OCI-M2 (cell line): ENCODE data around the gene ATG7.
"Not testable (repeated sequence)": the region's sequence is repeated elsewhere in the genome, so short reads cannot be mapped to it uniquely, and the experiment has no call there.

ENCODE experiments used
- DNase-seq: peaks from one replicate; lab custom pipeline; 2025; ENCODE audit not compliant: unreplicated experiment; lab: John Stamatoyannopoulos, UW

Gene ATG7

DNA sequence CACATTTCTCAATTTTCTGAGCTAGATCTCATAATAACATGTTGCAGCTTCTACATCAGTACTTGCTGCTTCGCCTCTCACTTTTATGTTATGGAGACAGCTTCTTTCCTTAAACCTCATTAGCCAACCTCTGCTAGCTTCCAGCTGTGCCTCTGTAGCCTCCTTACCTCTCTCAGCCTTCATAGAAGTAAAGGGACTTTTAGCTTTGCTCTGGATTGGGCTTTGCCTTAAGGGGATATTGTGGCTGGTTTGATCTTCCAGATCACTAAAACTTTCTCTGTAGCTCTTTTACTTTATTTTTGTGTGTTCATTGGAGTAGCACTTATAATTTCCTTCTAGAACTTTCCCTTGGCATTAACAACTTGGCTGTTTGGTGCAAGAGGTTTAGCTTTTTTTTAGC lies 150.1 kb downstream of the ATG7 start:
- no peak for DNase-seq

DNA sequence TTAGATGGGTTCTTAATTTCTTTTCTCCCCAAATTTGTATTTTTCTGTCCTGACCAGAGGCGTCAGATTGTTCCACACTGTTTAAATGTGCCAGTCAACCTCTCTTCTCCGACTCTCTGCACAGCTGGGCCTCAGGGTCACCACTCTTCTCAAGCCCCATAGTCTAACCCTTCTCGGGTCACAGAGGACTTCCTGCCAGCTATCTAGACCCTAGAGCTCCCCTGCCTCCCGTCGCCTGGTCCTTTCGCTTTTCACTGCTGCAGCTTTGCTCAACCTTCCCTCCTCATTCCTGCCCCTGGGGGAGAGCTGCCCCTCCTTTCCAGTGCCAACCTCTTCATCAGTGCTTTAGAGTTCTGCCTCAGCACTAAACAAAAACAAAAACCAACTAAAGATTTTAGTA lies 151.7 kb downstream of the ATG7 start:
- DNase-seq = no peak

DNA sequence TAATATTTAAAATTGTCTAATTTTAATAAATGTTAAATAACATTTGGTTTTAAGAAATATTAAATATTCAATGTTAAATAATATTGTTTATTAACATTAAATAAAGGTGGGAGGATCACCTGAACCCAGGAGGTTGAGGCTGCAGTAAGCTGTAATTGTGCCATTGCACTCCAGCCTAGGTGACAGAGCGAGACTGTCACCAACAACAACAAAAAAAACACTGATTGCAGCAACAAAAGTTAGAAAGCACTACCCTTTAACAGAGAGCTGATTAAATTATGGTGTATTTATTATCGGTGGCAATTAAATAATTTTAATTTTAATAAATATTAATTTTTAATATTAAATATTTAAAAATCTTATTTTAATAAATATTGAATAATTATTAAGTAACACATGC lies 152.1 kb downstream of the ATG7 start:
- no peak for DNase-seq

DNA sequence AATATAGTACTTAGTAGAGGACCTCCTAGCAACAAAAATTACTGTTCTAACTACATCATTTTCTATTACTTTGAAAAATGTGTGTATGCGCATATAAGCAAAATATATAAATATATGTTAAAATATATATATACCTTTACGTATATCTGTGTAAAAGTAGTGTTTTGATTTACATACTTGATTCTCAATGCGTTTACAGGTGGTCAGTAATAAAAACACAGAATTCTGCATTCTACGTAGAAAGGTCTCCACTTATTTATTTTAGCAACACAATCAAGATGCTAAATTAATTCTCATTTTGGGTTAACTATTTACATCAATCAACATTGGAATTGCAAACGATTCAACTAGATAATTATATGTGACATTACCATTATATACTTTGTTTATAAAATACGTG lies 158.0 kb downstream of the ATG7 start:
- no peak for DNase-seq

DNA sequence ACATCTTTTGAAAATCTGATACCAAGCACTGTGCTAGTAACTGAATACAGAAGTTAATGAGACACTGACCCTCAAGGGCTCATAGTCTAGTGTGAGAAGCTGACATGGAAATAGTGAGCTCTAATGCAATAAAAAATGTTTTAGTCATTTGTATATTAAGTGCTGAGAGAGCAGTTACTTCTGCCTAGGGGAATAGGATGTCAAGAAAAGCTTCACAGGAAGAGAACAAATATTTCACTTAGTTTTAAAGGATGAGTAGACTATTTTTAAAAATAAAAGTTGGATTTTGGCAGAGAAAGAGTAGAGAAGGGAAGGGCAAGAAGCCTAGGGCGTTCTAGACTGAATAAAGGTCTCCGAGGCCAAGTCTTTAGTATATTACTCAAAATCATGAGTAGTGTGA lies 158.4 kb downstream of the ATG7 start:
- DNase-seq = no peak

DNA sequence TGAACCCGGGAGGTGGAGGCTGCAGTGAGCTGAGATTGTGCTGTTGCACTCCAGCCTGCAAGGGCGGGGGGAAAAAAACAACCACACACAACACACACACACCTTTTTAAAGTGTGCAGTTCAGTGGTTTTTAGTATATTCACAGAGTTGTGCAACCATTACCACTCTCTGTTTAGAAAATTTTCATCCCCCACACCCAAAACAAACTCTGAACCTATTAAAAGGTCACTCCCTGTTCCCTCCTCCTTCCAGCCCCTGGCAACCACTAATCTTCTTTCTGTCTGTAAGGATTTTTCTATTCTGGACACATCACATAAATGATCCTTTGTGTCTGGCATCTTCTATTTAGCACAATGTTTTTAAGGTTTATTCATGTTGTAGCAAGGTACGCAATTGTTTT lies 159.1 kb downstream of the ATG7 start:
- DNase-seq = no peak

DNA sequence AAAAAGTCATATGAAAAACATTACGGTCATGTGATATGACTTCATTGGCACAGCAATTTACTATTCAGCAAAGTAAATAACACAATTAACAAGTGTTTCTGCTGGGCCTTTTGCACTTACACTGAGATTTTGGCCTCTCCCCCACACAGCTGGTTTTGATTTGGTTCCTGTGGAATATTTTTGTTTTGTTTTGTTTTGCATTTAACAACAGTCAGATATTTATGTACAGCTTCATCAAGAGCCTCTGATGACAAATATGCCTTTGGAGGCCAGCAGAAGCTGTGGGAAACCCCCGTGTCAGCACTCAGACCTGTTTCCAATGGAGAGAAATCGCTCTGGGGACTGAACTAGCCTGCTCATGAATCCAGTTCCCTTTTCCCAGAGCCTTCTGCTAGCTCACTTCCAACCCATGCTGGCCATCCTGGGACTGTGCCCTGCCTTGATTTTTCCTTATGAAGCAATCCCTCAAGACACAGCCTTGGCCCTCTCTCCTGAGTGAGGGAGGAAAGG lies 161.9 kb downstream of the ATG7 start:
- DNase-seq = no peak

DNA sequence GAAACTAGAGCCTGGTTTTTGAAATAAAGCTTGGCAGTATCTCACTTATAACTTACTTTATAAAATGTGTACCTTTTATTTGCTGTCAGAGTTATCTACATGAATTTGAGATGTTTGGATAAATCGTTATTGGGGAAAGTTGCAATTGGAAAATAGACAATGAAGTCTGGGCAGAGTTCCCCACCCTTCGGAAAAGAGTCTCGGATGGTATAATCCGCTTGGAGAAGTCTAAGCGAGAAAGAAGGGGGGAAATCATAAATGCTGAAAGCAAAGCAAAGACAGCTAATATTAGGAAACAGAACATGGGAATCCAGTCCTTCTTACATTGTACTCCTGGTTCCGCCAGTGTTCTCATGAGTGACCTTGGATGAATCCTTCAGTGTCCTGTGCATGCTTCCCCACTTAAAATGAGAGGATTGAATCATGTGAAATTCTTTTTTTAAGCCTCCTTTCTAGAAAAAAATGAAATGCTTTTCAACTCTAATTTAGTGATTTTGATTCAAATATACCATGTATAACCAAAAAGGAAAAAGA lies 162.4 kb downstream of the ATG7 start:
- DNase-seq = no peak

DNA sequence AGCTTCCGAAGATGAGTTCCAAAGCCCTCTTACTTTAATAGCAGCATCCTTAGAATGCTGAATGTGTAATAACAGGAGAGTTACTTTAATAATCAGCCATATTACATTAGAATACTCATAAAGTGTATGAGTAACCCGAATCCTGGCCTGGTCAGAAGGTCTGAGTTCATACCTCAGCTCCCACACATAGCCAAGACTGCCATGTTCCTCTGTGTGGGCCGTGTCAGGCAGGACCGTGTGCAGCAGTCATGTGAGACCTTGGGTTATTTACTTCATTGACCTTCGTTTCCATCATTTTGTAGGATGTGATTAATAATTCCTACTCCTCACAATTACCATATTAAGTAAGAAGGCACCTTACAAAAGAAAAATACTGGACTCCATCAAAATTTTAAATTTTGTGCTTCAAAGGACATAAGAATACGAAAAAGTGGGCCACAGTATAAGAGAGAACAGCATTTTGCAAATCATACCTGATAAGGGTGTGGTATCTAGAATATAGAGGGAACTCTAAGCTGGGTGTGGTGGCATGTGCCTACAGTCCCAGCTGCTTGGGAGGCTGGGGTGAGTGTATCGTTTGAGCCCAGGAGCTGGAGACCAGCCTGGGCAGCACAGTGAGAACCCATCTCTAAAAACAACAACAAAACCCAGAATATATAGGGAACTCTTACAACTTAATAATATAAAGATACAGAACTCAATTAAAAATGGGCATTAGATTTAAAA lies 163.4 kb downstream of the ATG7 start:
- no peak for DNase-seq

DNA sequence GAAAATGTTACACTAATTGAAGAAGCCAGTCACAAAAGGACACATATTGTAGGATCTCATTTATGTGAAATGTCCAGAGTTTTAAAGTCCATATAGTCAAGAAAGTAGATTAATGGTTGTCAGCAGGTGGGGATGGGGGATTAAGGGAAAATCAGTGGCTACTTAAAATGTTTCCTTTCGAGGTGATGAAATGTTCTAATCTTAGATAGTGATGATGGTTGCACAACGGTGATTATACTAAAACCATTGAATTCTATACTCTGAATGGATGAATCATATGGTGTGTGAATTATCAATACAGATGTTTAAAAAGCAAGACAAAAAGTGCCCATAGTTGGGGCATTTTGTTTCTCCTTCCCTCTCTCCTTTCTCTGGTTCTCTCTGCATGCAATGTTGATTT lies 164.6 kb downstream of the ATG7 start:
- DNase-seq = no peak

DNA sequence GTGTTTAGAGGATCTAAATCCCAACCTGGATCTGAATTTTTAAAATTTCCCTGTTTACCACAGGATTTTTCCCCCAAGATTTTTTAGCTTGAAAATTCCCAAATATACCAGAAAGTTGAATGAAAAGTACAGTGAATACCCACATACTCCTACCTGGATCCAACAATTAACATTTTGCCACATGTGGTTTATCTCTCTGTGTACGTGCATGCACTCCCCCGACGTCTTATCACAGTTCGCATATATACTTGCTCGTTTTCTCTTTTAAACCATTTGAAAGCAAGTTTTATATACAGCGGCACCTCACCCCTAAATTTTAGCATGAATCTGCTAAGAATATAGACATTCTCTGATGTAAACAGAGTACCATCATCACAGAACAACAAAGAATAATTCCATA lies 165.3 kb downstream of the ATG7 start:
- DNase-seq = no peak

DNA sequence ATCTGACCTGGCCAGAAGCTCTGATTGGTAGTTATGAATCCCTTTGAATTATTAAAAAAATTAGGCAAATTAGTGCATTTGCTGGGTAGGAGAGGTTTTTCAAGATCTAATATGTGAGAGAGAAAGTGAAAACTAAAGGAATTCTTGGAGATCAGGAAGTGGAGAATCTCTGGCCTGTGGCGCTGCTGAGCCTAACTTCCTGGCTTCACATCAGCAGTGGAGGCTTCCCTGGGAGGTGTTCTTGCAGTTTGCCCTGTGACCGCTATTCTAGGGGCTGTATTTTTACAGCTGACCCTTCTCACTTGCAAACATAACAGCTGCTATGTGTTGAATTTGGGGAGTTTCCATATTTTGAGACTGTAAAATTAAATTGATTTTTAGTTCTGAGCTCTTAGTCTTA lies 166.4 kb downstream of the ATG7 start:
- no peak for DNase-seq

DNA sequence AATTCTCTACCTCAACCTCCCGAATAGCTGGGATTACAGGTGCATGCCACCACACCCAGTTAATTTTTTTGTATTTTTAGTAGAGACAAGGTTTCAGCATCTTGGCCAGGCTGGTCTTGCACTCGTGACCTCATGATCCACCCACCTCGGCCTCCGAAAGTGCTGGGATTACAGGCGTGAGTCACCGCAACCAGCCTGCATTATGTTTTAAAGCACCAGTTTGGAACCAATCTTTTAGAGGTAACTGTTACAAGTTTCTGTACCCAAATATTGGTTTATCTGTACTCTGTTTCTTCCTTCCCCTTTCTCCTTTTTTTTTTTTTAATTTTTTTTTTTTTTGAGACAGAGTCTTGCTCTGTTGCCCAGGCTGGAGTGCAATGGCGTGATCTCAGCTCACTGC lies 169.1 kb downstream of the ATG7 start:
- DNase-seq = not testable (repeated sequence)

DNA sequence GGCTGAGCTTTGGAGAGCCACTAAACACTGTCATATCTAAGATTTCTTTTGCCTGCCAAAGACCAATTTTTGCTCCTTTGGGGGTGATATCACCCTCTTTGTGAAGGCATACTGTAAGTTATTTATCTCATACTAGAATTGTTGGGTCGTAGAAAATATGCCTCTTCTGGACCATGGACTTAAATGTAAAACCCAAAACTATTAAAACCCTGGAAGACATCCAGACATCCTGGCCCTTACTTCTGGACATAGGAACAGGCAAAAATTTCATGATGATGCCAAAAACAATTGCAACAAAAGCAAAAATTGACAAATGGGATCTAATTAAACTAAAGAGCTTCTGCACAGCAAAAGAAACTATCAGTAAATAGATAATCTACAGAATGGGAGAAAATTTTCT lies 172.2 kb downstream of the ATG7 start:
- no peak for DNase-seq

DNA sequence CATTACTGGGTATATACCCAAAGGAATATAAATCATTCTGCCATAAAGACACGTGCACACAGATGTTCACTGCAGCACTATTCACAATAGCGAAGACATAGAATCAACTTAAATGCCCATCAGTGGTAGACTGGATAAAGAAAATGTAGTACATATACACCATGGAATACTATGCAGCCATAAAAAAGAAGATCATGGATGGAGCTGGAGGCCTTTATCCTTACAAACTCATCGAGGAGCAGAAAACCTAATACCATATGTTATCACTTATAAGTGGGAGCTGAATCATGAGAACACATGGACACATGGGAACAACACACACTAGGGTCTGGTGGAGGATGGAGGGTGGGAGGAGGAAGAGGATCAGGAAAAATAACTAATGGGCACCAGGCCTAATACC lies 173.0 kb downstream of the ATG7 start:
- DNase-seq = not testable (repeated sequence)

DNA sequence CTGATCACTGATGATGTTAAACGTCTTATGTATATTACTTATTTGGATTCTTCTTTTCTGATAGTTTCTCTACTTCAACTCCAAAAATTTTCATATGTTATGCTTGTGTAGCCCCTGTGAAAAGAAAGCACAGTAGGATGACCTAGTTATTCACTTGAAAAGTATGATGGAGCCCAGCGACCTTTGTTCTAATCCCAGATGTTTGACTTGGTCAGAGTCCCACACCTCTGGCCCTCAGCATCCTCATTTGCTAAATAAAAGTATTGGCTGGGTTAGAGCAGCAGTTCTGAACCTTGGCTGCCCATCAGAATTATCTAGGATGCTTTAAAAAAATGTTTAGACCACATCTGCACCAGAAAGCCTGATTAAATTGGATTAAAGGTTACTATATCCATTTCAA lies 173.7 kb downstream of the ATG7 start:
- DNase-seq = no peak

DNA sequence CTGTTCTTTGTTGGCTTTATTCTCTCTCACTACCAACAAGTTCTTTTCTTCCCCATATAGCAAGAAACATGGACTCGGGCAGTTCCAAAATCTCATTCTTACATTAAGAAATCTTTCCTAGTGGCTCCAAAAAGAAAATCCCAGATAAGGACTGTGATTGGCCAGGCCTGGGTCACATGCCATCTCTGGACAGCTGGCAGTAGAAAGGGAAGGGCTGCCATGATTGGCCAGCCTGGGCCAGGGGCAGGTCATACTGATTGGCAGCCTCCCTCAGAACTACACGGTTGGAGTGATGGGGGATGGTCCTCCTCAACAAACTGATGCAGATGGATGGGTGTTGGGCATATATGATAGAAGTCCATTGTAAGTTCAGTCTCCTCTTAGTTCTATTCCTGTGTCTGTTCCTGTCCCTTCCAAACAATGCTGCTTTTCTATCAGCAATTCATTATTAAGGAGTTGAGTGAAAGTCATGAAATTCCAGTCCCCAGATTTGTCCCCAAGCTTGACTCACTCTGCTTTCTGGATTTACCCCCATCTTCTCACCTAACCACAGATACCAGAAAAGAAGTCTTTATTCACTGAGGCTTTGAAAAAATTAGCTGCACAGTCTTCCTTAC lies 175.5 kb downstream of the ATG7 start:
- DNase-seq = no peak

DNA sequence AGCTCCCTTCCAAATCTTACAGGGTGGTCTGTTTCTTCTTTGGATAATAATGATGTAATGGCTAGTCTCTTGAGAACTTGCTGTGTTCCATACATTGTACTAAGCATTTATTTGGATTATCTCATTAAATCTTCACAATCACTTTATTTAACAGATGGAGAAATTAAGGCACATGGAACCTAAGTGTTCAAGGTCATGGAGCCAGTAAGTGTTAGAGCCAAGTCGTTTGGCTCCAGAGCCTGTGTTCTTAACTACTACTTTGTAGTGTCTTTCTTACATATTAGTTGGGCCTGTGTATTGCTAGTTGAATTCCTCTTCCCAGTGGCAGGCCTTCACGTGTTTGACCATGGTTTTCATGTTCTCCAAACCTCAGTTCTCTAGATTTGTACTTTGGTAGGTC lies 177.8 kb downstream of the ATG7 start:
- no peak for DNase-seq

DNA sequence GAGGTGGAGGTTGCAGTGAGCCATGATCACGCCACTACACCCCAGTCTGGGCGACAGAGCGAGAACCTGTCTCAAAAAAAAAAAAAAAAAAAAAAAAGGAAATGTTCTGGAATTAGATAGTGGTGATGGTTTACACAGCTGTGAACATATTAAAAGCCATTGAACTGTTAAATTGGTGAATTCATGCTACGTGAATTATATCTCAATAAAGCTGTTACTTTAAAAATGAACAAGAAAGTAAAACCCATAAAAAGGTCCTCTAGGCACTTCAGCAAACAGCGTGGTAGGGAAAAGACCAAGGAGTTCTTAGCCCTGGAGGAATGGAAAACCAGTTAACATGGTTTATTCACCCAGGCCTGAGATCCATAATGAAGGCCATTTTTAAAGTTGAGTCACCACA lies 180.1 kb downstream of the ATG7 start:
- DNase-seq = no peak

DNA sequence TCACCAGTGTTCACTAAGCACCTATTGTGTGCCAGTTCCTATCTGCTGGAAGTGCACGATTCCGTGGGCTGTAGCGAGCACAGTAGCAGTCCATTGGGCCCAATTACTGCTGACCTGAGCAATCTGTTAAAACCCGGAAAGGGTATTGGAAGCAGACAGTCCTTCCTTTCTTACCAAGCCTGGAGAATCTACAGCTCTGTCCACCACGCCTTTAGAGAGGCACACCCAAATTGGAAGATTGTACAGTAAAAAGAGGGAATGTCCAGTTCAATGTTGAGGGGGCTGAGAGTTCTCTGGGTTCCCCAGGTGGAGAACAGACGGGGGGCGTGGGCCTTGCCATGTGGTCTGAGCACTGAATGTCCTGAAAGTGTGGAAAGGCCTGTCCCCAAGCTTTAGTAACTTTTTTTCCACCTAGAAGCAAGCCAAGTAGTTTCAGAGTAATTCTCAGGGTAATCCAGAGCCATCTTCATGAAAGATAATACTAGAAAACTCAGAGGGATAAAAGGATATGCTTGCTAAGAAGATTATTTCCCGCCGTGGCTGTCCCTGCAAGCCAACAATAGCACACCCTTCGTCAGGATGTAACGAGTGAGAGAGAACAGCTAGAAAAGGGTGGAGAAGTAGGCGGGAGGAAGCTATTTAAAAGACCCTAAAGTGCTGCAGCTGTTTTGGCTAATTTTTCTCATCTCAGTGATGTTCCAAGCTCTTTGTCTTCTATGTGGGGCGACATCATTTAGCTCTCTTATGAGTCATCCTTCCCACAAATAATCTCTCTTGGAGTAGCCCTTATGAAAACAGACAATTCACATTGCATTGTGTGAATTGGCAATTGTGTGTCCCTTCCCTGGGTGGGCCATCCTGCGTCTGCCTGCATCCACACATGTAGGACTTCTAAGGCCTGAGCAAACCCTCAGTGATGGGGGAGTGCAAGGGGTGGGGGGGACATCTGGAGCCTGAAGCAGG lies 181.0 kb downstream of the ATG7 start:
- DNase-seq = no peak

DNA sequence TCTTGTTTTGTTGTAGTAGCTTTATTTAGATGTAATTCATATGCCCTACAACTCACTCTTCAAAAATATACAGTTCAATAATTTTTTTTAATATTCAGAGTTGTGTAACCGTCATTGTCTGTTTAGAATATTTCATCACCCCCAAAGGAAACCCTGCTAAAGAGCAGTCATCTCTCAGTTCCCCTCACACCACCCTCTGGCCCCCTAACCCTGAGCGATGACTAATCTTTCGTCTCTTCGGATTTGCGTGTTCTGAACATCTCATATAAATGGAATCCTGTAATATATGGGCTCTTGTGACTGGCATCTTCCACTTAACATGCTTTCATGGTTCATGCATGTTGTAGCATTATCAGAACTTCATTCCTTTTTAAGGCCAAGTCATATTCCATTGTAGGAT lies 183.8 kb downstream of the ATG7 start:
- no peak for DNase-seq

DNA sequence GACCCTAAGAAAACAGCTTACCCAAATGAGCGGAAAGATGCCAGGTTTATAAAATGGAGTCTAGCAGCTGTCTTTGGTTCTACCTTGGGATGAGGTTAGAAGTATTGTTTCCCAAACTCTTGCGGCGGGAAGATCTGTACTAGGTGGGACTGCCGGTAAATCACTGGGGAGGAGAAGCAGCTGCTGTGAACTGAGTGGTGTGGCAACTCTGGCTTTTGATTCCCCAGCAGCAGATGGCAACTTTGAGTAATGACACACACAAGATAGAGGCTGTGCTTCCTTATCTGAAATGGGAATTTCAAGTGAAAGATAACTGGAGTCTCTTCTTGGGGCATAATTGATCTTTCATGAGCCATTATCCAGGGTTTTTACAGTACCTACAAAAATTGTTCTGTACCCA lies 184.9 kb downstream of the ATG7 start:
- DNase-seq = no peak
